Astrocyte (in vitro differentiated cells and primary cell): ENCODE results near the gene ZSCAN1. TPM values are rescaled to one million over a fixed set of nuclear protein-coding genes. Genes with fewer than 3 reads are reported as not detected.

Source experiments
- DNase-seq: peaks from one replicate; pipeline ENCODE4 v3.0.0-alpha.2; 2010; ENCODE audit warnings: low read depth
- FAIRE-seq: peaks from 2 replicates; lab custom pipeline; 2011; peaks lifted over from hg19 to GRCh38; lab: Jason Lieb, UNC
- H2AFZ ChIP-seq: 2 replicates; pipeline ENCODE4 v1.6.0; 2012; ENCODE audit warnings: low read depth, low read length, inconsistent platforms
- H3K27ac ChIP-seq: 2 replicates; pipeline ENCODE4 v1.5.1; 2011; ENCODE audit warnings: low read depth, low read length, inconsistent platforms
- H3K27me3 ChIP-seq: 2 replicates; pipeline ENCODE4 v1.6.0; 2011; ENCODE audit warnings: low read length, inconsistent platforms; ENCODE audit not compliant: insufficient read depth
- H3K36me3 ChIP-seq: 2 replicates; pipeline ENCODE4 v1.5.1; 2011; ENCODE audit warnings: low read length, inconsistent platforms; ENCODE audit not compliant: insufficient read depth
- H3K4me1 ChIP-seq: 2 replicates; pipeline ENCODE4 v1.5.1; 2011; ENCODE audit warnings: low read length, inconsistent platforms; ENCODE audit not compliant: insufficient read depth
- H3K4me2 ChIP-seq: 2 replicates; pipeline ENCODE4 v1.6.0; 2012; ENCODE audit warnings: low read length, inconsistent platforms
- H3K4me3 ChIP-seq: 2 replicates; pipeline ENCODE4 v1.5.1; 2011; ENCODE audit warnings: low read depth, mild to moderate bottlenecking, low read length, inconsistent platforms; ENCODE audit not compliant: insufficient read depth
- H3K79me2 ChIP-seq: 2 replicates; pipeline ENCODE4 v1.6.0; 2012; ENCODE audit warnings: mild to moderate bottlenecking, low read length, inconsistent platforms; ENCODE audit not compliant: insufficient read depth
- H3K9ac ChIP-seq: 2 replicates; pipeline ENCODE4 v1.6.0; 2012; ENCODE audit warnings: mild to moderate bottlenecking, low read length, inconsistent platforms
- H3K9me3 ChIP-seq: 2 replicates; pipeline ENCODE4 v1.5.1; 2012; ENCODE audit warnings: low read depth, mild to moderate bottlenecking, low read length, inconsistent platforms; ENCODE audit not compliant: insufficient read depth
- H4K20me1 ChIP-seq: 2 replicates; pipeline ENCODE4 v1.6.0; 2012; ENCODE audit warnings: low read length, inconsistent platforms; ENCODE audit not compliant: insufficient read depth
- H3K27ac Mint-ChIP-seq: one replicate; pipeline ENCODE4 v1.8.0; 2021; ENCODE audit warnings: mild to moderate bottlenecking, mixed read lengths; ENCODE audit not compliant: unreplicated experiment
- H3K27me3 Mint-ChIP-seq: one replicate; pipeline ENCODE4 v1.8.0; 2021; ENCODE audit warnings: low read depth, mixed read lengths; ENCODE audit not compliant: unreplicated experiment
- H3K36me3 Mint-ChIP-seq: one replicate; pipeline ENCODE4 v1.8.0; 2021; ENCODE audit warnings: low read depth, mixed read lengths; ENCODE audit not compliant: unreplicated experiment
- H3K4me1 Mint-ChIP-seq: one replicate; pipeline ENCODE4 v1.8.0; 2021; ENCODE audit warnings: low read depth, mixed read lengths; ENCODE audit not compliant: unreplicated experiment
- H3K4me3 Mint-ChIP-seq: one replicate; pipeline ENCODE4 v1.8.0; 2021; ENCODE audit warnings: mild to moderate bottlenecking, moderate library complexity, mixed read lengths; ENCODE audit not compliant: unreplicated experiment
- H3K9me3 Mint-ChIP-seq: one replicate; pipeline ENCODE4 v1.8.0; 2021; ENCODE audit warnings: mild to moderate bottlenecking, mixed read lengths; ENCODE audit not compliant: unreplicated experiment
- CTCF ChIP-seq: IDR thresholded peaks from 2 replicates; pipeline ENCODE4 v1.5.1; 2011; ENCODE audit warnings: low read depth, mild to moderate bottlenecking, inconsistent platforms, low read length, moderate library complexity; ENCODE audit not compliant: insufficient read depth
- EZH2 ChIP-seq: IDR thresholded peaks from 2 replicates; pipeline ENCODE4 v1.6.1; 2012; ENCODE audit warnings: mild to moderate bottlenecking, low read length, inconsistent platforms; ENCODE audit not compliant: insufficient read depth
- total RNA-seq: library from RNA; stranded (reverse); gene quantifications from 2 replicates; pipeline ENCODE4 v1.2.1, GENCODE V29; 2021

The ZSCAN1 gene
- total RNA-seq, 1 donor from 2014 or later: not detected

GRCh38 chr19:58022283-58022660 lies 11.6 kb upstream of the ZSCAN1 start:
- no peak for TF ChIP-seq CTCF
- no peak for TF ChIP-seq EZH2
- Histone ChIP-seq H3K4me3 (no peak overlapping the region), H3K4me2 (no peak overlapping the region), H3K9ac (no peak overlapping the region), H2AFZ (no peak overlapping the region), H3K4me1 (no peaks in the 10 kb centered on the region), H3K36me3 (no peaks in the 10 kb centered on the region), H3K27me3 (no peaks in the 10 kb centered on the region), H3K27ac (no peak overlapping the region), H3K9me3 (peaks cover 10% of the 10 kb centered on the region), H3K79me2 (no peaks in the 10 kb centered on the region), H4K20me1 (no peaks in the 10 kb centered on the region)
- H3K36me3 Mint-ChIP-seq: no peaks in the 10 kb centered on the region
- H3K27ac Mint-ChIP-seq: no peak overlapping the region
- H3K4me1 Mint-ChIP-seq: no peaks in the 10 kb centered on the region
- no peaks in the 10 kb centered on the region for H3K27me3 Mint-ChIP-seq
- peaks cover 41% of the 10 kb centered on the region for H3K9me3 Mint-ChIP-seq
- DNase-seq: no peak
- H3K4me3 Mint-ChIP-seq: no peak overlapping the region
- FAIRE-seq: no peak

- H3K4me1 ChIP-seq: no peaks in the 10 kb centered on the region
- no peaks in the 10 kb centered on the region for H3K27me3 ChIP-seq
- peaks cover 16% of the 10 kb centered on the region for H3K9me3 ChIP-seq
- Mint-ChIP-seq H3K4me3 (no peak overlapping the region), H3K27ac (no peak overlapping the region), H3K27me3 (no peaks in the 10 kb centered on the region), H3K36me3 (no peaks in the 10 kb centered on the region), H3K9me3 (peaks cover 44% of the 10 kb centered on the region), H3K4me1 (no peaks in the 10 kb centered on the region)
- H3K4me2 ChIP-seq: no peak overlapping the region
- FAIRE-seq (no peak), DNase-seq (no peak)
- TF ChIP-seq CTCF: no peak
- no peak for TF ChIP-seq EZH2
- H3K79me2 ChIP-seq: no peaks in the 10 kb centered on the region
- H3K9ac ChIP-seq: no peak overlapping the region
- H3K27ac ChIP-seq: no peak overlapping the region
- H3K4me3 ChIP-seq: no peak overlapping the region
- no peak overlapping the region for H2AFZ ChIP-seq
- no peaks in the 10 kb centered on the region for H3K36me3 ChIP-seq
- no peaks in the 10 kb centered on the region for H4K20me1 ChIP-seq
Observed at GRCh38 chr19:58024661-58025060, 9.2 kb upstream of the ZSCAN1 start.

GRCh38 chr19:58034477-58034793 lies 610 bp downstream of the ZSCAN1 start:
- Mint-ChIP-seq H3K27ac (no peak overlapping the region), H3K27me3 (no peaks in the 10 kb centered on the region), H3K4me1 (no peaks in the 10 kb centered on the region), H3K9me3 (peaks cover 24% of the 10 kb centered on the region), H3K4me3 (no peak overlapping the region), H3K36me3 (no peaks in the 10 kb centered on the region)
- no peak overlapping the region for H3K27ac ChIP-seq
- peaks cover 10% of the 10 kb centered on the region for H3K9me3 ChIP-seq
- H4K20me1 ChIP-seq: no peaks in the 10 kb centered on the region
- H3K79me2 ChIP-seq: no peaks in the 10 kb centered on the region
- no peaks in the 10 kb centered on the region for H3K4me1 ChIP-seq
- no peak for FAIRE-seq
- H3K4me2 ChIP-seq: peak overlapping the region; percentile 57
- no peak overlapping the region for H2AFZ ChIP-seq
- no peak overlapping the region for H3K9ac ChIP-seq
- H3K4me3 ChIP-seq: no peak overlapping the region
- no peaks in the 10 kb centered on the region for H3K27me3 ChIP-seq
- DNase-seq: no peak
- no peak for TF ChIP-seq CTCF
- no peak for TF ChIP-seq EZH2
- H3K36me3 ChIP-seq: no peaks in the 10 kb centered on the region
